BE2C (cell line): ENCODE data around the gene CEP43. TPM values are rescaled to one million over a fixed set of nuclear protein-coding genes. Genes with fewer than 3 reads are reported as not detected.
A peak's percentile ranks its signal among the peaks of the same experiment; 100 is the strongest.
"Not testable (repeated sequence)": the region's sequence is repeated elsewhere in the genome, so short reads cannot be mapped to it uniquely, and the experiment has no call there.

Experiments
- DNase-seq: peaks from one replicate; pipeline ENCODE4 v3.0.0-alpha.2; 2020
- H3K27me3 ChIP-seq: fragments of 250-450 bp; sonication (Bioruptor Pico); 2 replicates; pipeline ENCODE4 v1.5.1; 2020; ENCODE audit warnings: mild to moderate bottlenecking
- H3K36me3 ChIP-seq: fragments of 250-450 bp; sonication (Bioruptor Pico); 2 replicates; pipeline ENCODE4 v1.5.1; 2020; ENCODE audit warnings: mild to moderate bottlenecking
- H3K4me1 ChIP-seq: fragments of 250-450 bp; sonication (Bioruptor Pico); 2 replicates; pipeline ENCODE4 v1.5.1; 2020
- H3K4me3 ChIP-seq: 2 replicates; pipeline ENCODE4 v1.5.1; 2011; ENCODE audit warnings: low read depth, low read length
- H3K9me3 ChIP-seq: fragments of 250-450 bp; sonication (Bioruptor Pico); 2 replicates; pipeline ENCODE4 v1.5.1; 2020
- polyA plus RNA-seq: library from polyadenylated mRNA; unstranded; fragments of >200 nt; gene quantifications from one replicate; pipeline ENCODE4 v1.2.1, GENCODE V29; 2012; ENCODE audit warnings: low read depth, missing spikeins; ENCODE audit not compliant: insufficient read length, insufficient read depth
- TF ChIP-seq, protein P1 (sequence below): IDR thresholded peaks from 2 replicates; pipeline ENCODE4 v1.5.1; 2012; ENCODE audit warnings: mild to moderate bottlenecking, low read depth, low read length

CEP43 gene, protein sequence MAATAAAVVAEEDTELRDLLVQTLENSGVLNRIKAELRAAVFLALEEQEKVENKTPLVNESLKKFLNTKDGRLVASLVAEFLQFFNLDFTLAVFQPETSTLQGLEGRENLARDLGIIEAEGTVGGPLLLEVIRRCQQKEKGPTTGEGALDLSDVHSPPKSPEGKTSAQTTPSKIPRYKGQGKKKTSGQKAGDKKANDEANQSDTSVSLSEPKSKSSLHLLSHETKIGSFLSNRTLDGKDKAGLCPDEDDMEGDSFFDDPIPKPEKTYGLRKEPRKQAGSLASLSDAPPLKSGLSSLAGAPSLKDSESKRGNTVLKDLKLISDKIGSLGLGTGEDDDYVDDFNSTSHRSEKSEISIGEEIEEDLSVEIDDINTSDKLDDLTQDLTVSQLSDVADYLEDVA
- 11.8 TPM for polyA plus RNA-seq

DNA sequence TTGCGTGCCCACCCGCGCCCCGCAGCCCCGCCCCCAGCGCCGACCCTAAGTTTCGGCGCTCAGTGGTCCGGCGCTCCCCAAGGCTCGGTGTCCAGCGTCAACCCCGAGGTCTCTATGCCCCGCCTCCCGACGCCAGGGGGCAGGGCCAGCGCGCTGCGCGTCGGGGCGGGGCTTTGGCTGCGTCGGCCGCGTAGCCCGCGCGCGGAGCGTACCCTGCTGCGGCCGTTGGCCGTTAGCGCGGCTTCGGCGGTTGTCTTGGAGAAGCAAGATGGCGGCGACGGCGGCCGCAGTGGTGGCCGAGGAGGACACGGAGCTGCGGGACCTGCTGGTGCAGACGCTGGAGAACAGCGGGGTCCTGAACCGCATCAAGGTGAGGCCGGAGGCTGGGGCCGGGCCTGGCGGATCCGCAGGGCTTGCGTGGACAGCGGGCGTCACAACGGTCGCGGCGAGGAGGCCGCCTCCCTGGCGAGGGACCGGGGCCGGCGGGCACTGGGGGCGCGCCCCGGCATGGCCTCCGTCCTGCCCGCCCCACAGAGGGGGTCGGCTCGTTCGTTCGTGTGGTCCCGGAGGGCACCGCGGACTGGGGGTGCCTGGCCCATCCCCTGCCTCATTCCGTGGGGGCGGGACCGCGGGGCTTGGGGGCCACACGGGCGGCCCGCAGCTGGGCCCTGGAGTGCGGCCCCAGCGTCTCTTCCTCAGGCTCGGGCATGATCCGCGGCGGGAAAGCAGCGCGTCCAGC is at the start of gene CEP43:
TSS of gene CEP43 (plus strand) at position 253 of the 739 bp plus-strand sequence. CDS start at position 269, 16 bp downstream.
- H3K4me1 ChIP-seq: no peaks in the 10 kb centered on the region
- no peaks in the 10 kb centered on the region; the same call in none of the 2 replicates for H3K36me3 ChIP-seq
- no peaks in the 10 kb centered on the region for H3K9me3 ChIP-seq
- peak within 1 kb of the TSS; percentile 91 for H3K4me3 ChIP-seq
- TF ChIP-seq, protein P1, sequence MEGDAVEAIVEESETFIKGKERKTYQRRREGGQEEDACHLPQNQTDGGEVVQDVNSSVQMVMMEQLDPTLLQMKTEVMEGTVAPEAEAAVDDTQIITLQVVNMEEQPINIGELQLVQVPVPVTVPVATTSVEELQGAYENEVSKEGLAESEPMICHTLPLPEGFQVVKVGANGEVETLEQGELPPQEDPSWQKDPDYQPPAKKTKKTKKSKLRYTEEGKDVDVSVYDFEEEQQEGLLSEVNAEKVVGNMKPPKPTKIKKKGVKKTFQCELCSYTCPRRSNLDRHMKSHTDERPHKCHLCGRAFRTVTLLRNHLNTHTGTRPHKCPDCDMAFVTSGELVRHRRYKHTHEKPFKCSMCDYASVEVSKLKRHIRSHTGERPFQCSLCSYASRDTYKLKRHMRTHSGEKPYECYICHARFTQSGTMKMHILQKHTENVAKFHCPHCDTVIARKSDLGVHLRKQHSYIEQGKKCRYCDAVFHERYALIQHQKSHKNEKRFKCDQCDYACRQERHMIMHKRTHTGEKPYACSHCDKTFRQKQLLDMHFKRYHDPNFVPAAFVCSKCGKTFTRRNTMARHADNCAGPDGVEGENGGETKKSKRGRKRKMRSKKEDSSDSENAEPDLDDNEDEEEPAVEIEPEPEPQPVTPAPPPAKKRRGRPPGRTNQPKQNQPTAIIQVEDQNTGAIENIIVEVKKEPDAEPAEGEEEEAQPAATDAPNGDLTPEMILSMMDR: no peak
- peak; percentile 97 for DNase-seq
- no peaks in the 10 kb centered on the region for H3K27me3 ChIP-seq

DNA sequence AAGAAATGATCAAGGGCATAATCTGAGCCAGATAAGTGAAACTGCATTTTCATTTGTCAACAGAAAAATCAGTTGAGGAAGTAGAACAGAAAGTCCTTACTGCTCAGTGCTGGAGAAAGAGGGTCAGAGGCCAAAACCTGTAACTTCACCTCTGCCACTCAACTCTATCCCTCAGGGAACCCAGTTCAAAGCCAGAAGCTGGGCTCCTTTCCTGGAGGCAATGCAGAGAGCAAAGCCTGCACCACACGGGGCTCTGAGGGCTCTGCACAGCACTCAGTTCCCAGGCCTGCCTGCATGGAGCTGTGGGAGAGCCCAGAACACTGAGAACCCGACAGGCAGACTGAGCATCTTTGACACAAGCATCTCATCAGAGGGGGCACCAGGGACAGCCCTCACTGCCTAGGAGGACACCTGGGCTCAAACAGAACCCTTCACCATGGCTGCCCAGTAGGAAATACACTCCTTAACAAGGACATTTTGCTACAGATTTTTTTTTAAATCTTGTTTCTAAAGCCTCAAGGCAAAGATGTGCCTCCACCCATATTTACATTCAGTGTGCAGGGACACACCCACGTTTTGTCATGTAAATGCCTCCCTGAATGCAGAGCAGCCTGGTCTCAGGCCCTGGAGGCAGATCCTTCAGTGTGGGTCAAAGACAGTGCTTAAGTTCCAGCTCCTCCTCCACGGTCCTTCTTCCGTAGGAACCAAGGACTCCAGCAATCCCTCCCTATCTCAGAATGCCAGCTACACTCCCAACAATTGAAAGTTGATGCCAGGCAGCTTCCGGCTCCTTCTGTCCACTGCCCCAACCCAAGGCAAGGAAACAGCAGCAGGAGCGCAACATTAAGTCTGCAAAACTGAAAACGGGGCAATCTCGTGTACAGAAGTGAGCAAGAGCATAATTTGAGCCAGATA is 49.4 kb upstream of the CEP43 start:
- Histone ChIP-seq H3K4me3 (no peak overlapping the region), H3K36me3 (0 out of 2 replicates have a peak, but pooled peaks cover 2% of the 10 kb centered on the region), H3K27me3 (no peaks in the 10 kb centered on the region), H3K4me1 (peaks cover 4% of the 10 kb centered on the region), H3K9me3 (no peaks in the 10 kb centered on the region)
- TF ChIP-seq, protein P1: no peak
- no peak for DNase-seq

GRCh38 chr6:166950443-166950821 is 48.8 kb upstream of the CEP43 start:
- no peak overlapping the region; the same call in 1 of the 2 replicates for H3K4me3 ChIP-seq
- H3K4me1 ChIP-seq: peaks cover 4% of the 10 kb centered on the region
- H3K9me3 ChIP-seq: no peaks in the 10 kb centered on the region
- TF ChIP-seq, protein P1: no peak
- no peak for DNase-seq
- H3K36me3 ChIP-seq: 0 out of 2 replicates have a peak, but pooled peaks cover 2% of the 10 kb centered on the region
- H3K27me3 ChIP-seq: no peaks in the 10 kb centered on the region

- not testable (repeated sequence) for H3K4me1 ChIP-seq, H3K27me3 ChIP-seq, H3K36me3 ChIP-seq, H3K9me3 ChIP-seq
- peak overlapping the region; percentile 54 for H3K4me3 ChIP-seq
- TF ChIP-seq, protein P1: peak; percentile 82
- peak; percentile 91 for DNase-seq
These were observed 48.1 kb upstream of the CEP43 start for GRCh38 chr6:166950892-166951669.

DNA sequence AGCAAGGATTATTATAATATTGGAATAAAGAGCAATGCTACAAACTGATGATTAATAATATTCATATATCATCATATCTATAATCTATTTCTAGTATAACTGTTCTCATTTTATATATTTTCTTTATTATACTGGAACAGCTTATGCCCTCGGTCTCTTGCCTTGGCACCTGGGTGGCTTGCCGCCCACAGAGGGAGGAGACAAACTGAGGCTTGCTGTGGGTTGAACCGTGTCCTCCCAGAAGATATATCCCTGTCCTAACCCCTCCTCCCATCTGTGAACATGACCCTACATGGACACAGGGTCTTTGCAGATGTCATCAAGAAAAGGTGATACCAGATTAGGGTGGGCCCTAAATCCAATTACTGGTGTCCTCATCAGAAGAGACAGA is 47.5 kb upstream of the CEP43 start:
- Histone ChIP-seq H3K4me1 (peaks cover 4% of the 10 kb centered on the region; the same call in 1 of the 2 replicates), H3K9me3 (no peaks in the 10 kb centered on the region), H3K27me3 (no peaks in the 10 kb centered on the region), H3K4me3 (no peak overlapping the region), H3K36me3 (no peaks in the 10 kb centered on the region)
- TF ChIP-seq, protein P1: no peak
- no peak for DNase-seq
